ENCODE data around the gene NFATC2. TPM values are rescaled to one million over a fixed set of nuclear protein-coding genes. Genes with fewer than 3 reads are reported as not detected.

The NFATC2 gene
- total RNA-seq, 4 donors from 2014 or later = 8.8 to 15.6 (median 13.0) TPM

DNA sequence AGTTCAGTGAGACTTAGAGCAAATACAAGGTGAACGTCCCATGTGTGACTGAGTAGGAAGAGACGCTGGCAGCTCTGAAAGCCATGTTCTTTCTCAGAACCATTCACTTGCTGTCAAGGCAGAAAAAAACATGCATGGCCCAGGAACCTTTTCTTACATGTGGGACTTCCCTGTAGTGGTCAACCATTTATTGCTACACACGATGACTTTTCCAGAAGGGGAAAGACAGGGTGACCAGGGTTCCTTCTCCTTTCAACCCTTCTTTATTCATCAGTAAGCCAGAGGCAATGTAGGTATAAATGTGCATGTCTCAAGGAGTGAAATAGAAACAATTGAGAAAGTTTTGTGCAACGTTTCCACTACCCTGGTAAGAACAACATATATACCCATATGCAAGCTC is 189.0 kb downstream of the NFATC2 start:
- TF ChIP-seq EP300 (IDR thresholded peaks at IDR 0.05) (no peak), POLR2A (IDR thresholded peaks at IDR 0.05; ENCODE audit: low read depth) (no peak), POLR2AphosphoS5 (IDR thresholded peaks at IDR 0.05) (no peak)
- TF ChIP-seq, protein P1, sequence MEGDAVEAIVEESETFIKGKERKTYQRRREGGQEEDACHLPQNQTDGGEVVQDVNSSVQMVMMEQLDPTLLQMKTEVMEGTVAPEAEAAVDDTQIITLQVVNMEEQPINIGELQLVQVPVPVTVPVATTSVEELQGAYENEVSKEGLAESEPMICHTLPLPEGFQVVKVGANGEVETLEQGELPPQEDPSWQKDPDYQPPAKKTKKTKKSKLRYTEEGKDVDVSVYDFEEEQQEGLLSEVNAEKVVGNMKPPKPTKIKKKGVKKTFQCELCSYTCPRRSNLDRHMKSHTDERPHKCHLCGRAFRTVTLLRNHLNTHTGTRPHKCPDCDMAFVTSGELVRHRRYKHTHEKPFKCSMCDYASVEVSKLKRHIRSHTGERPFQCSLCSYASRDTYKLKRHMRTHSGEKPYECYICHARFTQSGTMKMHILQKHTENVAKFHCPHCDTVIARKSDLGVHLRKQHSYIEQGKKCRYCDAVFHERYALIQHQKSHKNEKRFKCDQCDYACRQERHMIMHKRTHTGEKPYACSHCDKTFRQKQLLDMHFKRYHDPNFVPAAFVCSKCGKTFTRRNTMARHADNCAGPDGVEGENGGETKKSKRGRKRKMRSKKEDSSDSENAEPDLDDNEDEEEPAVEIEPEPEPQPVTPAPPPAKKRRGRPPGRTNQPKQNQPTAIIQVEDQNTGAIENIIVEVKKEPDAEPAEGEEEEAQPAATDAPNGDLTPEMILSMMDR (IDR thresholded peaks at IDR 0.05) = no peak
- DNase-seq (ENCODE audit: extremely low spot score) = no peak
- intact Hi-C loops (cut with DNase I) = no loop called here
- Histone ChIP-seq H3K4me3 (no peak overlapping the region), H3K36me3 (no peaks in the 10 kb centered on the region), H3K4me1 (peaks cover 0 to 7% (median 0%) of the 10 kb centered on the region in 4 donors), H3K27me3 (no peaks in the 10 kb centered on the region), H3K9me3 (no peaks in the 10 kb centered on the region), H3K27ac (replicated peaks in 1 of 4) (no peak overlapping the region)
- WGBS = 71% methylated on average over 4 of the region's 4 CpGs

DNA sequence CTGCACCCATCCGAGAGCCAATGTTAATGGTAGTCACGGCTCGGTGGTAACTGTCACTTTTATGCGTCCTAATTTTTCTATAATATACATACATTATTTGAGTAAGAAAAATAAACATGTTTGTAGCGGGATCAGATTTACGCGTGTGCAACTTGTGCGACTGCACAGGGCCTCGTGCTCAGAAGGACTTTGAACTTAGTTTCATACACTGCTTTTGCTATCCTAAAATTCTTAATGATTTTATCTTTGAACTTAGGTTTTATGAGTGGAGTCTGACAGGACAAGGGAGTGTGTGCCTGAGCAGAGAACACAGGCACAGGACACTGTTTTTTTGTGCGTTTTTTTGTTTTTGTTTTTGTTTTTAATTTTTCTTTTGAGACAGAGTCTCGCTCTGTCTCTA is 189.7 kb downstream of the NFATC2 start:
- 95% methylated on average over 11 of the region's 11 CpGs for WGBS
- intact Hi-C loops (cut with DNase I) = no loop called here

DNA sequence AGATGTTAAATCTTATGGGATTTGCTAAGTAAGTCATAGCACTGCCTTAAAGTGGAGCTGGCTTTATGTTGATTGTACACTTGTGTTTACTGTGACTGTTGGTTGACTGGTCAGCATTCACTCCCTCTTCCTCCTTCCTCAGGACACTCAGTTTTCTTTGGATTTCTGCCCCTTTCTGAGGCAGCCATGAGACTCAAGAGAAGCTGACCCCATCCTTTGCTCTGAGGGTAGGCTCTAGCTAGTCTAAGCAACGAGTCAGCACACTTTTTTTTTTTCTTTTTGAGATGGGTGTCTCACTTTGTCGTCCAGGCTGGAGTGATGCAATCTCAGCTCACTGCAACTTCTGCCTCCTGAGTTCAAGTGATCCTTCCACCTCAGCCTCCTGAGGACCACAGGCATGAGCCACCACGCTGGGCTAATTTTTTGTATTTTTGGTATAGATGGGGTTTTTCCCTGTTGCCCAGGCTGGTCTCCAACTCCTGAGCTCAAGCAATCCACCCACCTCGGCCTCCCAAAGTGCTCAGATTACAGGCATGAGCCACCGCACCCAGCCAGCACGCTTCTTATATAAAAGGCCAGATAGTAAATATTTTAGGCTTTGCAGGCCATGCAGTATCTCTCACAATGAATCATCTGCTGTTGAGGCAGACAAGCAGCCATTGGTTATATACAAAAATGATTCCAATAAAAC is 191.4 kb downstream of the NFATC2 start:
- H3K4me3 ChIP-seq = no peak overlapping the region
- H3K27me3 ChIP-seq = no peaks in the 10 kb centered on the region
- no peak overlapping the region for H3K27ac ChIP-seq (replicated peaks in 1 of 4)
- intact Hi-C loops (cut with DNase I) = no loop called here
- no peaks in the 10 kb centered on the region for H3K9me3 ChIP-seq
- peaks cover 0 to 7% (median 0%) of the 10 kb centered on the region in 4 donors for H3K4me1 ChIP-seq
- TF ChIP-seq EP300 (IDR thresholded peaks at IDR 0.05) = no peak
- TF ChIP-seq POLR2A (IDR thresholded peaks at IDR 0.05; ENCODE audit: low read depth) = no peak
- TF ChIP-seq, protein P1 (IDR thresholded peaks at IDR 0.05) = no peak
- no peak for TF ChIP-seq POLR2AphosphoS5 (IDR thresholded peaks at IDR 0.05)
- DNase-seq (ENCODE audit: extremely low spot score) = no peak
- 67% methylated on average over 6 of the region's 6 CpGs for WGBS
- no peaks in the 10 kb centered on the region for H3K36me3 ChIP-seq

More for the DNA sequence above, 189.7 kb downstream of the NFATC2 start:
- TF ChIP-seq POLR2AphosphoS5 (IDR thresholded peaks at IDR 0.05) (no peak), EP300 (IDR thresholded peaks at IDR 0.05) (no peak), POLR2A (IDR thresholded peaks at IDR 0.05; ENCODE audit: low read depth) (no peak)
- TF ChIP-seq, protein P1 (IDR thresholded peaks at IDR 0.05) = no peak
- no peak for DNase-seq (ENCODE audit: extremely low spot score)
- peaks cover 0 to 7% (median 0%) of the 10 kb centered on the region in 4 donors for H3K4me1 ChIP-seq
- H3K9me3 ChIP-seq = no peaks in the 10 kb centered on the region
- H3K4me3 ChIP-seq = no peak overlapping the region
- no peaks in the 10 kb centered on the region for H3K27me3 ChIP-seq
- no peak overlapping the region for H3K27ac ChIP-seq (replicated peaks in 1 of 4)
- no peaks in the 10 kb centered on the region for H3K36me3 ChIP-seq

- H3K9me3 ChIP-seq = no peaks in the 10 kb centered on the region
- TF ChIP-seq POLR2AphosphoS5 (IDR thresholded peaks at IDR 0.05) (no peak), POLR2A (IDR thresholded peaks at IDR 0.05; ENCODE audit: low read depth) (no peak), EP300 (IDR thresholded peaks at IDR 0.05) (no peak)
- TF ChIP-seq, protein P1 (IDR thresholded peaks at IDR 0.05) = no peak
- WGBS = 84% methylated on average over 4 of the region's 4 CpGs
Measured at GRCh38 chr20:51348876-51349275, 193.6 kb downstream of the NFATC2 start.

More at GRCh38 chr20:51348876-51349275, 193.6 kb downstream of the NFATC2 start:
- Histone ChIP-seq H3K4me1 (no peaks in the 10 kb centered on the region), H3K27me3 (no peaks in the 10 kb centered on the region), H3K36me3 (no peaks in the 10 kb centered on the region), H3K4me3 (no peak overlapping the region), H3K27ac (replicated peaks in 1 of 4) (no peak overlapping the region)
- intact Hi-C loops (cut with DNase I) = no loop called here
- DNase-seq (ENCODE audit: extremely low spot score) = no peak

Measured in esophagus muscularis mucosa (tissue), 4 donors.